Eye (tissue), 1 donor: Measurements from ENCODE around the gene SLN.

ENCODE experiments used
- DNase-seq: peaks from one replicate; pipeline ENCODE4 v3.0.0-alpha.2; 2015

The SLN gene

GRCh38 chr11:107719073-107719472 is 7.2 kb upstream of the SLN start:
- DNase-seq, result peak; percentile 16

DNA sequence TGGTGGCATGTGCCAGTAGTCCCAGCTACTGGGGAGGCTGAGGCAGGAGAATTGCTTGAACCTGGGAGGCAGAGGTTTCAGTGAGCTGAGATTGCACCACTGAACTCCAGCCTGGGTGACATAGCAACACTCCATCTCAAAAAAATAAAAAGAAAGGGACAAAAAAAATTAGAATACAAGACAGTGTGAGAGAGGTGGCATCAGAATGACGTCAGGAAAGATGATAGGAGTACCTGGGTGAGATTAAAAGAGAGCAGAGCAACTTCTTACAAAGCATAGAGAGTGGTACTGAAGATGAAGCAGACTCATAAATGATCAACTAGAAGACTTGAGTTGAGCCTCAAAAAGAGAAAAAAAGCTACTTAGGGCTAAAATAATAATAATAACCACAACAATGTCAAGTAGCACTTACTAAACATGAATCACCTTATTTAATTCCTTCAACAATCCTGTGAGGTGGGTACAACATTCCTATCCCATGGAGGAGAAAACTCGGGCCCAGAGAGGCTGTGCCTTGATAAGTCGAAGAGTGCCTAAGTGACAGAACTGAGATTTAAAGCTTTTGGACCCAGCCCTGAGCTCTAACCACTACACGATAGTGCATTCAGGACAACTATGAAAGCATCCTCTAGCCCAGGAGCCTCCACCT is 5.2 kb upstream of the SLN start:
- DNase-seq, result no peak

DNA sequence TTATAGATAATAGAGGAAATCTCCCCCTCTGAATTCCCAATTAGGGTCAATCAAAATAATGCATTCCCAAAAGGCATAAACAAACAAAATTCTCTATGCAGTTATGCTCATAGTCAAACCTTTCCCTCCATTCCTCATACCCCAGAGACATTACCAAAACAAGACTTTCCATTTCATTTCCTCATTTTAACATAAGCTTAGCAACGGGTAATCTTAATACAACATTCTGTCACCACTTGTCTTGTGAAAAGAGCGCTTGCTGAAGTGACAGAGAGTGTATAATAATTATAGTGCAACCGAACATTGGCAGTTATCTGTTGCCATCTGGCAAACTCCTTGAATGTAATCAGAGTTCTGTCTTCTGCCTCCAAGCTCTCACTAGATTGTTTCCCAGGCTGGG is 1.2 kb upstream of the SLN start:
- peak; percentile 78 for DNase-seq

DNA sequence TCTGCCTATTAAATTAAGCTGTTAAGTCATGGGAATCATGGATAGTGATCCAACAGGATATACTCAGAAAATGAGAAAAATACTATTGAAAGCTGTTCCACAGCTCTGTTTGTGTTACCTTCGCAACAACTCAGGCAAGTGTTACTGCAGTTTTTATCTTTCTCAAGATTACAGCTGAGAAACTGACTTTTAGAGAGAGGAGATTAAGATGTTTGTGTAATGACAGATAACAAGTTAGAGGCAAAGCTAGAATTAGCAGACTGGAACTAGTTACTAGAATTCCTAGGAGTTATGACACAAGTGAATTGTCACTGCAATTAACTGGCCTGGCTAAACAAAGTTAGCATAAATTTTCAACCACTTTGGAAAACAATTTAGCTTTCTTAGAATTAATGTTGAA is 1.6 kb downstream of the SLN start:
- DNase-seq, result no peak

GRCh38 chr11:107708792-107709191 is 3.1 kb downstream of the SLN start:
- DNase-seq, result no peak

- DNase-seq, result no peak
Measured at GRCh38 chr11:107707807-107708206, 4.0 kb downstream of the SLN start.

- no peak for DNase-seq
Measured at GRCh38 chr11:107707215-107707671, 4.6 kb downstream of the SLN start.

- DNase-seq, result peak; percentile 17
Measured at GRCh38 chr11:107706531-107706930, 5.3 kb downstream of the SLN start.

DNA sequence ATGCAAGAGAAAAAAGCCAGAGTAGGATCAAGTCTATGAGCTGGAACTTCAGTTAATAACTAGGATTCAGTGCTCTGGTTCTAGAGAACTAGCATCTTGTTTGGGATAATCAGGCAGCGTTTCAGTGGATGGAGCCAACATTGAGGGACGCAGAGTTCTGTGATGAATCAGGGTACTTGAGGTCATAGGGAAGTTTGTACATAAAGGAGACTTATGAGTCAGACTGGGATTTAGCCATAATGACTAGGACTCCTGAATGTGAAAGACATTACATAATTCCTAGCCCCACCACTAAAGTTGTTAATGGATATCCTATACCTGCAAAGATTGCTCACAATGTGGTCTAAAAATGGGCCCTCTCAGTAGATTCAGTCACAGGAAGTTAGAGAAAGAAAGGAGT is 6.8 kb downstream of the SLN start:
- DNase-seq, result no peak

DNA sequence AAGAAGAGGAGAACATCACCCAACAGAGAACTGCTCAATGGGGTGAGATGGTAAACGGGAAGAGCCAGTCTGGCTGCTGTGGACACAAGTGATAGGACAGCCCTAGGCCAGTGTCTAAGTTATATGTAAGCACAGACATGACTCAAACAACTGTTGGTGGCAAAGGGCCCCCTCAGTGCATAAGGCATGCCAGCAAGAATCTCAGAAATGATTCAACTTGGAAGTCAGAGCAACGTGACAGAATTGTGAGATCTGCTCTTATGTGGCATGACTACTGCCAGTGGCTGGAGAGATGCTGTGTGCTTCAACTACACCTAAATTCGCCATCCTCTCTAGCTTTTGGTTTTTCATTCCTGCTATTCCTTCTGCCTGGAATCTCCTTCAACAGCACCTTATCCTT is 7.4 kb downstream of the SLN start:
- DNase-seq, result no peak

DNA sequence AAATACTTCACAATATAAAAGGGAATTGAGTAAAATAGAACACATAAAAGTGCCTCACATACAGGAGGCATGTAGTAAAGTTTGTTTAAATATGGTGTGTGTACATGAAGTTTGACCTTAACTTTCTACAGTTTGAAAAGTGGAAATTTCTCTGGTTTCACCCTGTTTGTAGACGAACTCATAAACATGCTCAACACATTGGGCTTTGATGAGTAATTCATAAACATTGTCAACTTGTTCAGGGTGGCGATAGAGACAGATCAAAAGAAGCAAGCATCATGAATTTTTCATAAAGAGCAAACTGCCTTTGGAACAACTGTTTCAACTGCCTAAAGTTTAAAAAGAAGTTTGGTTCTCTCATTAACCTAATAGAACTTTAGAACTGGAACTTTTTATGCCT is 9.1 kb downstream of the SLN start:
- no peak for DNase-seq

GRCh38 chr11:107702109-107702660 is 9.7 kb downstream of the SLN start:
- DNase-seq, result no peak

- no peak for DNase-seq
Measured at GRCh38 chr11:107699371-107700285, 12.2 kb downstream of the SLN start.

DNA sequence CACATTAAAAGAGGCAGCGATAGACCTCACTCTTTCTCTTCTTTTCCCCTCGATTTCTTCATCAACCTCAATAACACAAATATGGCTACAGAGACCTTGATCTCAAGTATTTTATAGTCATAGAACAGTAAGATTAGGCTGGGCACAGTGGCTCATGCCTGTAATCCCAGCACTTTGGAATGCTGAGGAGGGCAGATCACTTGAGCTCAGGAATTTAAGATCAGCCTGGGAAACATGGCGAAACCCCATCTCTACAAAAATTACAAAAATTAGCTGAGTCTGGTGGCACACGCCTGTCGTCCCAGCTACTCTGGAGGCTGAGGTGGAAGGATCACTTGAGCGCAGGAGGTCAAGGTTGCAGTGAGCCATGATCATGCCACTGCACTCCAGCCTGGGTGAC is 14.6 kb downstream of the SLN start:
- no peak for DNase-seq

DNA sequence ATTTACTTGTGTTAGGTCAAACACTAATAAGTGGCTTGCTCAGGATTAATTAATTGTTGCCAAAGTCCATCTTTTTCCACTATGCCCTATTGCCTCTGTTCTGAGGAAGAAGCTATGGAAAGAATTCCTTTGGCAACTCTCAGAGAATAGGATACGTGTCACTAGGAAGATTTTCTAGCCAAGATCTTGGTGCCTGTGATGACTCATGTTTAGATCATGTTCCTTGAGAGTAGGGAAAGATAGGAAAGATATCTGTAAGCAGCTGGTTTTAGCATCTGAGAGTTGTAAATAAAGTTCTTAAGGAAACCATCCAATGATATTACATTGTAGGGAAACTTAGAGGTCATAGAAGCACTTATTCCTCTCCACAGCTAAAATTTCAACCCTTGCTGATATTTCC is 15.7 kb downstream of the SLN start:
- DNase-seq, result no peak

- DNase-seq, result no peak
Measured at GRCh38 chr11:107695446-107695845, 16.4 kb downstream of the SLN start.

DNA sequence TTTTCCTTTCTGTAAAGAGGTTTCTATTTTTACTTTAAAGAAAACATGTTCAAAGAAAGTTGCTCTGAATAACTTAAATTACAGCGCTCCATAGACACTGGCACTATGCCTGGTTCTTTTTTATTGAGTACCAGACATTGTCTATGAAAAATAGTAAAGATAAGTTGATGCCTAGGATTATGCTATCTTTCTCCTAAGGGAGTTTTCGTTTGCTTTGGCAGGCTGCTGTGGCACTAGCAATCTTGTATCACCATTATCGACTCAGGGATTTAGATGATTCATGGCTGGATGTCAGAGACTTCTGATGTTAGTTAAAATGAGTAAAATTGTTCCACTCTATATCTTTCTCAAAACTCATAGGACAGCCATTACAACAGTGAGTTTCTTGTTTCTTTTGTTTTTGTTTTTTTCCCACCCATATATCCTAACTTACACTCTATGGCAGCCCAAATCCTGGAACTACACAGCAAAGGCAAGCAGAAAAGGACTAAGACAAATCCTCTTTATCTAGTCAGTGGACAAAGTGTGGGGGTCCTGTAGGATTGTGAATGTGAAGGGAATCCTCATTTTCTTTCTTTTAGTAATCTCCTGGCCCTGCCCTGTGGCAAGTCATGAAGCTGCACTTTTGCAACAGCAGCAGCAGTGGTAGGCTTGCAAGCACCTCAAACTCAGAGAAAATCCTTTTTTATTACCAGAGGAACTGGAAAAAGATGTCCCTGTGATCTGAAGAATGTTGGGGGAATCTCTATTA is 20.7 kb downstream of the SLN start:
- DNase-seq, result no peak

- DNase-seq, result peak; percentile 89
Measured at GRCh38 chr11:107689317-107690202, 22.3 kb downstream of the SLN start.

DNA sequence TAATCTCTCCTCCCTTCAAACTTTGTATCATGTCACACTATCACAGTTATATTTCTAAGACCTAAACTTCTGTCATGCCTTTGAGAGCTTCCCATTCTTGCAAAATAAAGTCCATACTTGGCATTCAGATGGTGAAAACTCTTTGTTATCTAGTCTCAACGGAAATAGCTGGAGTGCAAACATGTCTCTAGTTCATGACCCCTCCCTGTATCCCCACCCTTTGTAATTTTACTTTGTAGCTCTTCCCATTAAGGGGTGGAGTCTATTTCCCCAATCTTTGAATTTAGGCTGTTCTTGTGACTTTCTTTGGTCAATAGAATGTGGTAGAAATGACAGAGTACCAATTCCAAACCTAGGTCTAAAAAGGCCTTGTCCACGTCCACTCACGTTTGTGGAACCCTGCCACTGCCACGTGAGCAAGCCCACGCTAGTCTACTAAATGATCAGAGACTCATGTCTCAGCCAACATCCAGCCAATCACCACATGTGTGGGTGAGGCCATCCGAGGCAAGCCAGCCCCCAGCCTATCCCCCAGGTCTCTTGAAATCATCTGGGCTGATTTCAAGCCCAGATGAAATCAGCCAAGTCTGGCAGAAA is 23.4 kb downstream of the SLN start:
- no peak for DNase-seq

DNA sequence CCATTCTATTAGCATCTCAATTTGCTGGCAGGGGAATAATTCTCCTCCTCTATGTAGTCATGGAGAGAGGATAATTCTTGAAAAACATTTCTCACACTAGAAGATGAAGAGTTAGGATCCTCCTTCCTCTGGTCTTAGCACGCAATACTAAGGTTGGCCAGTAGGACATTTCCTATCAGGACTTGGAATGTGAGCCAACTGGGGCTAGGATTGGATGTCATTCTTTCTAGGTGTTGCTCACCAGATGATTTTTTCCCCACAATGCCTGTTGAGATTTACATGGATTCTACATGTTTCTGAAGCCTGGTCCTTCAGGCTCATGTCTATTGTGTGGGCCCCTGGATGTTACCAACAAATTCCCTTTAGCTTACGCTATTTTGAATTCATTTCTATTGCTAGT is 28.0 kb downstream of the SLN start:
- no peak for DNase-seq

DNA sequence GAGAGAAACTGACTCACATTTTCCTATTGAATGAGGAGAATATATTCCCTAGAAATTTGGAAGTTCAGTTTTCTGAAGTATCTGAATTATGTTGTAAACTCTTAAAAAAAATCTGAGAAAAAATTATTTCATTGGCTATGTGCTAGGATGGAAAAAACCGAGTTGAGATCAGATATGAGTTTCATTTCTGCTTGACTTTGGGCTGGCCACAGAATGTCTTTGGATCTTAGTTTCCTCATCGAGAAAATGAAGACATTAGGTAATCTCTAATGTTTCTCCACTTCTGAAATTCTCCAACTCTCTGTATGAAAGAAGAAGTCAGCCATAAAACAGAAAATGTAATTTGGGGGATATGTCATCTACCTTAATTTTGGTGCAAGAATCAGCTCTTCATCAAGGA is 28.8 kb downstream of the SLN start:
- DNase-seq, result no peak

DNA sequence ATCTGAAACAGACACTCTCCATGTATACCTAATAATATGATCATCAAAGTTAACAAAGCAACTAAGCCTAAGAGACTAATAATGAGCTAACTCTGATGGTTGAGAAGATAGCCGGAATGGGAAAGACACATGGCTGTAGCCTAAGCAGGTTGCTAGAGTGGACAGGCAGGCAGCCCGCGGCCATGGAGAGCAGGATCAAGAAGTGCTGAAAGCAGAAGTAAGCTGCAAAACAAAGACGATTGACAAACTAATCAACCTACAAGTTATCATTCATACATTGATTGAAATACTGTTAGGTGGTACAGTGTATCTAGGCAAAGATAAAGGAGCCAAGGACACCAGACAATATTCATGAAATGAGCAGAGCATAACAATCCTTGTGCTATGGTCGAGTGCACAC is 29.3 kb downstream of the SLN start:
- DNase-seq, result no peak
